Suprapubic skin (tissue), 3 donors: ENCODE results near the gene ST6GALNAC4.

Experiments
- EP300 ChIP-seq: sonication (generic); formaldehyde crosslinking; IDR thresholded peaks from one replicate; pipeline ENCODE4 v1.6.1; 2017; ENCODE audit warnings: antibody characterized with exemption
- POLR2A ChIP-seq, 2 donors: fragments of 450-650 bp; IDR thresholded peaks; one replicate each; pipeline ENCODE4 v1.6.1; 2017; ENCODE audit warnings: antibody characterized with exemption in 2 of 2, mild to moderate bottlenecking in 2 of 2, moderate library complexity in 2 of 2
- TF ChIP-seq, protein P1 (sequence below), 2 donors: fragments of 200-600 bp in 1 of 2; fragments of 450-650 bp in 1 of 2; sonication (generic) in 1 of 2; IDR thresholded peaks; one replicate each; pipeline ENCODE4 v1.5.1; 2016 to 2019; ENCODE audit warnings: antibody characterized with exemption in 2 of 2, mild to moderate bottlenecking in 1 of 2, moderate library complexity in 1 of 2

DNA sequence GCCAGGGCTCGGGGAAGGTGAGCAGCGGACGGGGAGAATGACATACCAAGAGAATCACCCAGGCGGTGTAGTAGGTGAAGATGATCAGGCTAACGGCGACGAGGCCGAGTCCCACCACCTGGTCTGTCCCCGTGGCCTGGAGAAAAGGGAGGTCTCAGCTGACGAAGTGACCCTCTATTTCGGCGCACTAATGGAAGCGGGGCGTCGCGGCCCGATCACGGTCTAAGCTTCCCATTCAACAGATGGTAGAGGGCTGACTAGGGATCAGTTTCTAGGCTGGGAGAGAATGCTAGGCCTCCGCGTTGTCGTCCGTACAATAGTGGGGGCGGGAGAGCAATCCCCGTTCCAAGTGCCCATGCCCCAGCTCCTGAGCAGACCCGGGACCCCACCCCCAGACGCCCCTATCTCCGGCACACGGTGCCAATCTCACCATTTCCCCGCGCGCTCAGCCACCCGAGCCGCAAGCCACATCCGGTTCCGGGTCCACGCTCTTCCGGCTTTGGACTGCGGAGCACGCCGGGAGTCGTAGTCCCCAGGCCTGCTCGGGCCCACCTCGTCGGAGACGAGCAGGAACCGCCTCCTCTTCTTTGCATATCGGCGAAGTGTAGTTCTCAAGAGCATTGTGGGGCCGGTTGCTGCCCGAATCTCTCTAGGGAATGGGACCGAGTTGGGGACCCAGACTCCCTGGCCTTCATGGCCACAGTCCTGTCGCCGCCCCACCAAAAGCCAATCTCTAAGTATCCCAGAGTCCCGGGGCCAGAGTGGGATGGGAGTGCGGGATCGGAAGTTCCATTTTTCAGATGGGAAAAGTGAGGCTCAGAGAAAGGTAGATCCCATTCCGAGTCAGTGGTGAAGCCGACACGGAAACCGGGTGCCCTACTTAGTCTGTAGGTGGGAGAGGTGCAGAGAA lies 20.8 kb upstream of the ST6GALNAC4 start, which contains the start of gene DPM2:
- TF ChIP-seq, protein P1, sequence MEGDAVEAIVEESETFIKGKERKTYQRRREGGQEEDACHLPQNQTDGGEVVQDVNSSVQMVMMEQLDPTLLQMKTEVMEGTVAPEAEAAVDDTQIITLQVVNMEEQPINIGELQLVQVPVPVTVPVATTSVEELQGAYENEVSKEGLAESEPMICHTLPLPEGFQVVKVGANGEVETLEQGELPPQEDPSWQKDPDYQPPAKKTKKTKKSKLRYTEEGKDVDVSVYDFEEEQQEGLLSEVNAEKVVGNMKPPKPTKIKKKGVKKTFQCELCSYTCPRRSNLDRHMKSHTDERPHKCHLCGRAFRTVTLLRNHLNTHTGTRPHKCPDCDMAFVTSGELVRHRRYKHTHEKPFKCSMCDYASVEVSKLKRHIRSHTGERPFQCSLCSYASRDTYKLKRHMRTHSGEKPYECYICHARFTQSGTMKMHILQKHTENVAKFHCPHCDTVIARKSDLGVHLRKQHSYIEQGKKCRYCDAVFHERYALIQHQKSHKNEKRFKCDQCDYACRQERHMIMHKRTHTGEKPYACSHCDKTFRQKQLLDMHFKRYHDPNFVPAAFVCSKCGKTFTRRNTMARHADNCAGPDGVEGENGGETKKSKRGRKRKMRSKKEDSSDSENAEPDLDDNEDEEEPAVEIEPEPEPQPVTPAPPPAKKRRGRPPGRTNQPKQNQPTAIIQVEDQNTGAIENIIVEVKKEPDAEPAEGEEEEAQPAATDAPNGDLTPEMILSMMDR (IDR thresholded peaks at IDR 0.05), result no peak
- TF ChIP-seq POLR2A (IDR thresholded peaks at IDR 0.05) (peak in 1 of 2 donors; percentile 34), EP300 (no peak)
